ENCODE data around the gene KCNJ3.

GRCh38 chr2:154758871-154759270, 60.4 kb downstream of the KCNJ3 start:
- TF ChIP-seq MAX (CRISPR knock-in tag; IDR thresholded peaks at IDR 0.05) (no peak), CTCF (IDR thresholded peaks at IDR 0.05) (no peak), ZNF138 (CRISPR knock-in tag; conservative IDR thresholded peaks at IDR 0.05) (no peak), ETV6 (CRISPR knock-in tag; IDR thresholded peaks at IDR 0.05) (no peak), MLX (CRISPR knock-in tag; IDR thresholded peaks at IDR 0.05) (no peak), ZNF121 (CRISPR knock-in tag; IDR thresholded peaks at IDR 0.05) (no peak), ATF2 (CRISPR knock-in tag; IDR thresholded peaks at IDR 0.05; ENCODE audit: borderline replicate concordance, low read depth) (no peak), HMGXB4 (CRISPR knock-in tag; IDR thresholded peaks at IDR 0.05) (no peak), ATF6 (CRISPR knock-in tag; IDR thresholded peaks at IDR 0.05) (no peak), ELF4 (CRISPR knock-in tag; IDR thresholded peaks at IDR 0.05; ENCODE audit: low read depth) (no peak), NR3C1 (CRISPR knock-in tag; conservative IDR thresholded peaks at IDR 0.05; ENCODE audit: low read depth) (no peak), TEAD1 (CRISPR knock-in tag; IDR thresholded peaks at IDR 0.05) (no peak)

Measured in WTC11 (cell line).